Uterus (tissue), 4 donors: Measurements from ENCODE around the gene LGMN. TPM values are rescaled to one million over a fixed set of nuclear protein-coding genes. Genes with fewer than 3 reads are reported as not detected.
A peak's percentile ranks its signal among the peaks of the same experiment; 100 is the strongest.

Source experiments
- DNase-seq, 2 donors: peaks; one replicate each; pipeline ENCODE4 v3.0.0-alpha.2; 2019 to 2020
- H3K27ac ChIP-seq, 2 donors: fragments of 200-600 bp; sonication (generic); 1 replicate in 1 of 2; 2 replicates in 1 of 2; pipeline ENCODE4 v1.5.1; 2016 to 2018
- H3K27me3 ChIP-seq, 2 donors: fragments of 200-600 bp; sonication (generic); one replicate each; pipeline ENCODE4 v1.5.1; 2018 to 2019; ENCODE audit warnings: control low read depth in 1 of 2
- H3K36me3 ChIP-seq, 2 donors: fragments of 200-600 bp; sonication (generic); one replicate each; pipeline ENCODE4 v1.5.1; 2019; ENCODE audit warnings: control low read depth in 1 of 2
- H3K4me1 ChIP-seq, 2 donors: fragments of 200-600 bp; sonication (generic); one replicate each; pipeline ENCODE4 v1.5.1; 2018 to 2019; ENCODE audit warnings: control low read depth in 1 of 2
- H3K4me3 ChIP-seq, 2 donors: fragments of 200-600 bp; sonication (generic); 1 replicate in 1 of 2; 2 replicates in 1 of 2; pipeline ENCODE4 v1.5.1; 2018 to 2019; ENCODE audit warnings: mild to moderate bottlenecking in 1 of 2
- H3K9me3 ChIP-seq, 2 donors: fragments of 200-600 bp; sonication (generic); one replicate each; pipeline ENCODE4 v1.5.1; 2019; ENCODE audit warnings: control low read depth in 1 of 2
- CTCF ChIP-seq, 4 experiments: fragments of 200-600 bp in 2 of 4; fragments of 450-650 bp in 2 of 4; sonication (generic) in 2 of 4; IDR thresholded peaks; one replicate each; pipeline ENCODE4 v1.5.1; 2016 to 2019; ENCODE audit warnings: antibody characterized with exemption in 4 of 4, mild to moderate bottlenecking in 2 of 4, moderate library complexity in 1 of 4
- POLR2A ChIP-seq, 2 donors: fragments of 450-650 bp; IDR thresholded peaks; one replicate each; pipeline ENCODE4 v1.6.1; 2016; ENCODE audit warnings: antibody characterized with exemption in 2 of 2, mild to moderate bottlenecking in 1 of 2, moderate library complexity in 1 of 2
- intact Hi-C: fragments of 100-400 bp; cut with DNase I; formaldehyde crosslinking; loops from one replicate; pipeline ENCODE4 v1.15.1; 2023; ENCODE audit warnings: low total_unique reads
- total RNA-seq, 4 donors: library from RNA; depleted of rRNA in 3 of 4; stranded (reverse); fragments of >200 nt in 3 of 4; gene quantifications; one replicate each; pipeline versions ENCODE4 v1.1.0 to v1.2.4, GENCODE V29; 2014 to 2023
- donor health status: DM: yes; HTN: yes; CAD: no.

The LGMN gene
- total RNA-seq, 4 donors from 2014 or later: 13.6 to 91.4 (median 69.1) TPM

DNA sequence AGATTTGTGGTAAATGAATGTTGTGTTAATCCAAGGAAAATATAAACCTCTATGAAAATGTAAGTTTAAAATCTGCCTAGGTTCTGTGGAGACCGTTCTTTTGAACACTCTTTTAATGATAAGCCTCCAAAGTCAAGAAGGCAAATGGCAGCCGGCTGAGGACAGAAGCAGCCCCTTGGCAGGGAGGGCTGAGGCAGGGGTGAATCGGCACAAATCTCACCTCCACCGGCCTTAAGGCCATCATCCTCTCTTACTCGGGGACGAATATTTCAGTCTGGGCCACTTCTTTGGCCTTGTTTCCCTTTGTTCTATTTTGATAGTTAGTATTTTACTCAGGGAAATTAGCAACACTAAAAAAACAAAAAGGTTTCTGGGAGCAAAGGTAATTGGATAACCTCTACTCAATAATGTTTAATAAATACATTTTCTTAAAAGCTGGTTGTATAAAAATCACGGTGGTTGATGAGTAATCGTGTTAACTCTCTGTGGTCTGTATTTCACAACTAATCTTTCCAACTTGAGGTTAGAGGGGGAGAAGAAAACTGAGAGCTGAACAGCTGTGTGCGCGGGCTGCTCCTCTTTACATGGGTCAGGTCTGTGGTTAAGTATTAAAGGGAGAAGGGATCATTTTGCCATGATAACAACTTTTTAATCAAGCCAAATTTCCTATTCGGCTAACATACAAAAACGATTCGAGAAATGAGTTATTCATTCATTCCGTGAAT, 18.6 kb downstream of the LGMN start:
- no peak for TF ChIP-seq POLR2A (IDR thresholded peaks at IDR 0.05)
- TF ChIP-seq CTCF (IDR thresholded peaks at IDR 0.05): no peak
- Histone ChIP-seq H3K36me3 (no peaks in the 10 kb centered on the region), H3K27me3 (no peaks in the 10 kb centered on the region), H3K9me3 (no peaks in the 10 kb centered on the region), H3K4me1 (no peaks in the 10 kb centered on the region), H3K27ac (no peak overlapping the region), H3K4me3 (no peak overlapping the region)
- DNase-seq: no peak
- intact Hi-C loops: no loop called here

- no peaks in the 10 kb centered on the region for H3K36me3 ChIP-seq
These were observed 19.6 kb downstream of the LGMN start for GRCh38 chr14:92728759-92729364.

GRCh38 chr14:92726933-92727262, 21.5 kb downstream of the LGMN start:
- no peak for DNase-seq
- Histone ChIP-seq H3K4me1 (no peaks in the 10 kb centered on the region), H3K36me3 (no peaks in the 10 kb centered on the region), H3K27ac (no peak overlapping the region), H3K4me3 (no peak overlapping the region), H3K27me3 (no peaks in the 10 kb centered on the region), H3K9me3 (no peaks in the 10 kb centered on the region)
- intact Hi-C loops: no loop called here
- no peak for TF ChIP-seq POLR2A (IDR thresholded peaks at IDR 0.05)
- TF ChIP-seq CTCF (IDR thresholded peaks at IDR 0.05): no peak

More at GRCh38 chr14:92728759-92729364, 19.6 kb downstream of the LGMN start:
- H3K4me1 ChIP-seq: no peaks in the 10 kb centered on the region
- DNase-seq: no peak
- intact Hi-C loops: no loop called here
- TF ChIP-seq CTCF (IDR thresholded peaks at IDR 0.05) (no peak), POLR2A (IDR thresholded peaks at IDR 0.05) (no peak)
- H3K27me3 ChIP-seq: no peaks in the 10 kb centered on the region
- no peak overlapping the region for H3K4me3 ChIP-seq
- no peak overlapping the region for H3K27ac ChIP-seq
- no peaks in the 10 kb centered on the region for H3K9me3 ChIP-seq

GRCh38 chr14:92726135-92726932, 22.1 kb downstream of the LGMN start:
- no peaks in the 10 kb centered on the region for H3K4me1 ChIP-seq

More at GRCh38 chr14:92726135-92726932, 22.1 kb downstream of the LGMN start:
- Histone ChIP-seq H3K27me3 (no peaks in the 10 kb centered on the region), H3K36me3 (no peaks in the 10 kb centered on the region), H3K27ac (peak overlapping the region in 1 of 2 donors; percentile 19), H3K4me3 (no peak overlapping the region), H3K9me3 (no peaks in the 10 kb centered on the region)
- TF ChIP-seq POLR2A (IDR thresholded peaks at IDR 0.05): no peak
- no peak for TF ChIP-seq CTCF (IDR thresholded peaks at IDR 0.05)
- intact Hi-C loops: no loop called here
- DNase-seq: peak; percentile 27 to 47
